Calu3 (cell line): Measurements from ENCODE around the gene MTUS2. TPM values are rescaled to one million over a fixed set of nuclear protein-coding genes. Genes with fewer than 3 reads are reported as not detected.

Experiments
- BruUV-seq: library from RNA; stranded (reverse); fragments of 400-500 nt; replicated peaks from 2 replicates; lab custom pipeline; 2021; lab: Mats Ljungman, UMichigan
- CTCF ChIA-PET: fragments of 300-600 bp; sonication (Branson Sonifier 250); formaldehyde crosslinking; loops from one replicate; lab custom pipeline; 2022; ENCODE audit warnings: antibody characterized with exemption; lab: Charles Lee
- DNase-seq: peaks from one replicate; pipeline ENCODE4 v3.0.0; 2022
- H3K27ac Mint-ChIP-seq: one replicate; pipeline ENCODE4 v1.8.0; 2022; ENCODE audit warnings: mixed read lengths; ENCODE audit not compliant: unreplicated experiment
- H3K27me3 Mint-ChIP-seq: one replicate; pipeline ENCODE4 v1.8.0; 2022; ENCODE audit warnings: mixed read lengths; ENCODE audit not compliant: unreplicated experiment
- H3K36me3 Mint-ChIP-seq: one replicate; pipeline ENCODE4 v1.8.0; 2022; ENCODE audit warnings: mild to moderate bottlenecking, moderate library complexity, mixed read lengths; ENCODE audit not compliant: insufficient read depth, unreplicated experiment
- H3K4me1 Mint-ChIP-seq: one replicate; pipeline ENCODE4 v1.8.0; 2022; ENCODE audit warnings: mild to moderate bottlenecking, low read depth, mixed read lengths; ENCODE audit not compliant: unreplicated experiment
- H3K4me3 Mint-ChIP-seq: one replicate; pipeline ENCODE4 v1.8.0; 2022; ENCODE audit warnings: mild to moderate bottlenecking, low read depth, moderate library complexity, mixed read lengths; ENCODE audit not compliant: unreplicated experiment
- H3K9me3 Mint-ChIP-seq: one replicate; pipeline ENCODE4 v1.8.0; 2022; ENCODE audit warnings: low read depth, mixed read lengths; ENCODE audit not compliant: unreplicated experiment
- CTCF ChIP-seq: fragments of 200-600 bp; IDR thresholded peaks from one replicate; pipeline ENCODE4 v1.8.0; 2022; ENCODE audit warnings: antibody characterized with exemption; ENCODE audit not compliant: unreplicated experiment
- intact Hi-C: fragments of 100-400 bp; cut with micrococcal nuclease; formaldehyde crosslinking; loops from one replicate; pipeline ENCODE4 v1.10.0; 2022; ENCODE audit not compliant: unreplicated experiment
- total RNA-seq: library from RNA; stranded (reverse); gene quantifications from 2 replicates; pipeline ENCODE4 v1.2.3, GENCODE V29; 2022

MTUS2 gene
- total RNA-seq, 1 experiment from 2014 or later: not detected

- peaks cover 26% of the 10 kb centered on the region for H3K36me3 Mint-ChIP-seq
- intact Hi-C loops: no loop called here
- no peaks in the 10 kb centered on the region for H3K9me3 Mint-ChIP-seq
- no peaks in the 10 kb centered on the region for H3K4me1 Mint-ChIP-seq
- no TSS peak for BruUV-seq
- H3K27ac Mint-ChIP-seq: no peak overlapping the region
- no peak for DNase-seq
- H3K27me3 Mint-ChIP-seq: no peaks in the 10 kb centered on the region
- CTCF ChIA-PET: interaction anchor here (0.6 kb wide), 1 partner anchor 61 kb away, joined by 3 read pairs; no protein-coding TSS in a partner anchor
- no peak overlapping the region for H3K4me3 Mint-ChIP-seq
- TF ChIP-seq CTCF: no peak
These were observed 703.2 kb downstream of the MTUS2 start for GRCh38 chr13:29523199-29523961.

GRCh38 chr13:29524176-29524575 lies 704.0 kb downstream of the MTUS2 start:
- Mint-ChIP-seq H3K27ac (no peak overlapping the region), H3K36me3 (peaks cover 29% of the 10 kb centered on the region), H3K4me3 (no peak overlapping the region), H3K4me1 (no peaks in the 10 kb centered on the region), H3K27me3 (no peaks in the 10 kb centered on the region), H3K9me3 (no peaks in the 10 kb centered on the region)
- no peak for DNase-seq
- no peak for TF ChIP-seq CTCF
- CTCF ChIA-PET: no interaction called here
- no TSS peak for BruUV-seq
- intact Hi-C loops: no loop called here

DNA sequence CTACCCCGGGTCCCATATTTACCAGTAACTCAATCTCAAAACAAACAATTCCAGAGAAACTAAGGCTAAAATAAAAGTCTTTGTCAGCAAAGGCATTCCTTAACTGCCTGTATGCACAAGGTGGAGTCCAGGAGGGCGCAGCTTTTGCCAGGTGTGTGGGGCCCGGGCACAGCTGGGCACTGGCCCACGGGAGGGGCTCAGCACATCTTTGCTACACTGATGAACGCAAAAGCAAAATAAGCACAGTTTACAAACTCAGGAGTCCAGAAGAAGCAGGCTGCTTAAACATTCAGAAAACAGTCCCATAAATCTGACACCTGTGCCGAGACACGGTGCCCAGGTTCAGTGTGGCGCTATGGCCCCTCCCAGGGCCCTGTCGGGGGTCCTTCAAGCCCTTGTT lies 704.5 kb downstream of the MTUS2 start:
- Mint-ChIP-seq H3K4me1 (no peaks in the 10 kb centered on the region), H3K4me3 (no peak overlapping the region), H3K36me3 (peaks cover 33% of the 10 kb centered on the region), H3K27ac (no peak overlapping the region), H3K27me3 (no peaks in the 10 kb centered on the region), H3K9me3 (no peaks in the 10 kb centered on the region)
- BruUV-seq: no TSS peak
- CTCF ChIA-PET: no interaction called here
- intact Hi-C loops: no loop called here
- no peak for TF ChIP-seq CTCF
- DNase-seq: no peak

DNA sequence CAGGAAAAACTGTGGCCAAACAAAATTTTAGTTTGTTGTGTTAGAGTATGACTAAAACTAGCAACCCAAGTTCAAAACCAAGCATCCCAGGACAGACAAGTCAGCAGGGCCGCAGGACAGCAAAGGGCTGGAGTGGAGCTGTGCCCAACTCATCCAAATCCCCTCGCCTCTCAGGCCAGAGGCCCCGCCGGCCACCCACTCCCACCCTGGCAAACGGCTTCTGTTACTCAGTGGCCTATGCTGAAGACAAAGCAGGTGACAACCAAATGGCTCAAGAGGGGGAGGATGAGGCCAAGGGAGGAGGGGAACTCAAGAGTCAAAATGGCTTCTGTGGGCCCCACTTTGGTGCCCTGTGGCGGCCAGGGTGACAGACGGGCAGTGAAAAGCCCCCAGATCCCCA lies 705.6 kb downstream of the MTUS2 start:
- TF ChIP-seq CTCF: no peak
- intact Hi-C loops: no loop called here
- Mint-ChIP-seq H3K27me3 (no peaks in the 10 kb centered on the region), H3K36me3 (peaks cover 27% of the 10 kb centered on the region), H3K9me3 (no peaks in the 10 kb centered on the region), H3K27ac (no peak overlapping the region), H3K4me3 (no peak overlapping the region), H3K4me1 (no peaks in the 10 kb centered on the region)
- BruUV-seq: no TSS peak
- CTCF ChIA-PET: no interaction called here
- DNase-seq: no peak
